ENCODE data around the gene TTC27. TPM values are rescaled to one million over a fixed set of nuclear protein-coding genes. Genes with fewer than 3 reads are reported as not detected.
A peak's percentile ranks its signal among the peaks of the same experiment; 100 is the strongest.

Gene TTC27
- total and polyA plus RNA-seq, 12 donors: 4.8 to 17.3 (median 12.1) TPM

- Histone ChIP-seq H3K36me3 (no peaks in the 10 kb centered on the region), H3K4me1 (peaks cover 0 to 27% (median 4%) of the 10 kb centered on the region in 9 donors), H3K27me3 (no peaks in the 10 kb centered on the region), H3K4me3 (no peak overlapping the region), H3K27ac (no peak overlapping the region), H3K9me3 (no peaks in the 10 kb centered on the region)
- ATAC-seq (no peak), DNase-seq (no peak)
- 98 to 99% methylated on average over 3 of the region's 3 CpGs for WGBS, 2 donors
- intact Hi-C loops (cut with DNase I): no loop called here
- no peak for TF ChIP-seq CTCF (IDR thresholded peaks at IDR 0.05)
These were observed 173.9 kb downstream of the TTC27 start for GRCh38 chr2:32801741-32802140.

GRCh38 chr2:32802877-32803276, 175.0 kb downstream of the TTC27 start:
- WGBS, 2 donors: 88 to 90% methylated on average over 4 of the region's 4 CpGs
- Histone ChIP-seq H3K4me3 (no peak overlapping the region), H3K27ac (peak overlapping the region in 1 of 10 donors; percentile 61), H3K27me3 (no peaks in the 10 kb centered on the region), H3K9me3 (no peaks in the 10 kb centered on the region), H3K4me1 (peaks cover 0 to 27% (median 4%) of the 10 kb centered on the region in 9 donors), H3K36me3 (no peaks in the 10 kb centered on the region)
- TF ChIP-seq CTCF (IDR thresholded peaks at IDR 0.05): no peak
- intact Hi-C loops (cut with DNase I): no loop called here
- no peak for DNase-seq
- ATAC-seq: no peak

- peak overlapping the region in 5 of 10 donors; percentile 57 to 71 (median 66) for H3K27ac ChIP-seq
- H3K36me3 ChIP-seq: no peaks in the 10 kb centered on the region
- DNase-seq: no peak
- no peaks in the 10 kb centered on the region for H3K9me3 ChIP-seq
- H3K27me3 ChIP-seq: no peaks in the 10 kb centered on the region
- H3K4me1 ChIP-seq: peaks cover 0 to 27% (median 4%) of the 10 kb centered on the region in 9 donors
- 36 to 55% methylated on average over 2 of the region's 2 CpGs for WGBS, 2 donors
- no peak overlapping the region for H3K4me3 ChIP-seq
- peak in 3 of 8 donors; percentile 60 to 71 (median 62) for ATAC-seq
- intact Hi-C loops (cut with DNase I): no loop called here
- no peak for TF ChIP-seq CTCF (IDR thresholded peaks at IDR 0.05)
These were observed 176.4 kb downstream of the TTC27 start for GRCh38 chr2:32804205-32804604.

GRCh38 chr2:32805104-32806095, 177.6 kb downstream of the TTC27 start:
- H3K27me3 ChIP-seq: no peaks in the 10 kb centered on the region
- intact Hi-C loops (cut with DNase I): no loop called here
- no peak for TF ChIP-seq CTCF (IDR thresholded peaks at IDR 0.05)
- no peak overlapping the region for H3K4me3 ChIP-seq
- DNase-seq: no peak
- peak in 5 of 8 donors; percentile 57 to 84 (median 66) for ATAC-seq
- H3K4me1 ChIP-seq: peaks cover 0 to 27% (median 4%) of the 10 kb centered on the region in 9 donors
- H3K27ac ChIP-seq: peak overlapping the region in 5 of 10 donors; percentile 57 to 71 (median 66)
- H3K9me3 ChIP-seq: no peaks in the 10 kb centered on the region
- WGBS, 2 donors: 49 to 63% methylated on average over 4 of the region's 4 CpGs
- H3K36me3 ChIP-seq: no peaks in the 10 kb centered on the region

All from heart right ventricle (tissue), 16 donors.